ENCODE measurements around the gene TCEA2. TPM values are rescaled to one million over a fixed set of nuclear protein-coding genes. Genes with fewer than 3 reads are reported as not detected.

Gene TCEA2
- total and polyA plus RNA-seq, 9 of the 15 experiments (the other 6 are each of a cell fraction or from before 2014, with no cell fraction given), result 1.4 to 28.7 (median 5.4) TPM

GRCh38 chr20:64095455-64095854 lies 32.5 kb downstream of the TCEA2 start:
- H4K20me1 ChIP-seq (replicated peaks; ENCODE audit: control insufficient read depth, insufficient read depth, low read length), result no peaks in the 10 kb centered on the region
- no peak overlapping the region for H3K27ac ChIP-seq (ENCODE audit: extremely low read depth, low read depth, low read length)
- ATAC-seq (no peak), FAIRE-seq (no peak), DNase-seq (ENCODE audit: extremely low read depth in 1 of 4, low spot score in 3 of 4) (no peak)
- intact Hi-C loops (cut with micrococcal nuclease) (no loop called here), in situ Hi-C loops (cut with MboI) (no loop called here)
- peak; percentile 76 for TF ChIP-seq PKNOX1 (IDR thresholded peaks at IDR 0.05)
- TF ChIP-seq ZBTB7A (IDR thresholded peaks at IDR 0.05; ENCODE audit: borderline replicate concordance, control insufficient read depth, low read depth, low read length), result no peak
- H3K9me3 ChIP-seq (replicated peaks; ENCODE audit: control insufficient read depth, insufficient read depth, low read depth, low read length), result no peaks in the 10 kb centered on the region
- no peaks in the 10 kb centered on the region for H3K36me3 ChIP-seq (ENCODE audit: control insufficient read depth, insufficient read depth, low read length)
- peaks cover 11 to 30% of the 10 kb centered on the region in 2 experiments; a peak in 4 of 5 replicates for H3K27me3 ChIP-seq (ENCODE audit: control insufficient read depth in 2 of 2, insufficient read depth in 2 of 2, low read length in 2 of 2)
- no TSS peak for BruUV-seq (replicated peaks)
- no peaks in the 10 kb centered on the region for H3K79me2 ChIP-seq (ENCODE audit: control insufficient read depth, insufficient read depth, low read length)
- no peak overlapping the region for H3K4me2 ChIP-seq (ENCODE audit: insufficient read depth, low read length)
- no peak overlapping the region for H3K9ac ChIP-seq (ENCODE audit: insufficient read depth in 1 of 2, low read depth in 2 of 2, low read length in 2 of 2)
- H3K9me1 ChIP-seq (ENCODE audit: control insufficient read depth, insufficient read depth, low read length), result no peaks in the 10 kb centered on the region
- H3K4me3 ChIP-seq, result no peak overlapping the region
- peaks cover 0 to 27% of the 10 kb centered on the region in 2 experiments; a peak in 2 of 5 replicates for H3K4me1 ChIP-seq (replicated peaks in 1 of 2; ENCODE audit: control insufficient read depth in 2 of 2, insufficient read depth in 2 of 2, low read length in 2 of 2)
- ChIA-PET POLR2A (no interaction called here), CTCF (ENCODE audit: low intra/inter-chr PET ratio) (no interaction called here)
- WGBS (ENCODE audit: insufficient coverage, low coverage, missing lambda C conversion rate), result 2% methylated on average over 4 of the region's 4 CpGs
- no peak overlapping the region for H2AFZ ChIP-seq (ENCODE audit: low read depth, low read length)

- TF ChIP-seq ELF1 (tag; IDR thresholded peaks at IDR 0.05) (peak; percentile 61), SPI1 (IDR thresholded peaks at IDR 0.05; ENCODE audit: borderline replicate concordance, low read depth, low read length) (0 out of 2 replicates have a peak, but pooled peaks have one; percentile 3)
- TF ChIP-seq, protein P1, sequence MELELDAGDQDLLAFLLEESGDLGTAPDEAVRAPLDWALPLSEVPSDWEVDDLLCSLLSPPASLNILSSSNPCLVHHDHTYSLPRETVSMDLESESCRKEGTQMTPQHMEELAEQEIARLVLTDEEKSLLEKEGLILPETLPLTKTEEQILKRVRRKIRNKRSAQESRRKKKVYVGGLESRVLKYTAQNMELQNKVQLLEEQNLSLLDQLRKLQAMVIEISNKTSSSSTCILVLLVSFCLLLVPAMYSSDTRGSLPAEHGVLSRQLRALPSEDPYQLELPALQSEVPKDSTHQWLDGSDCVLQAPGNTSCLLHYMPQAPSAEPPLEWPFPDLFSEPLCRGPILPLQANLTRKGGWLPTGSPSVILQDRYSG (tag; conservative IDR thresholded peaks at IDR 0.05; ENCODE audit: low read depth), result no peak
- H3K36me3 ChIP-seq (ENCODE audit: control insufficient read depth, insufficient read depth, low read length), result no peaks in the 10 kb centered on the region
- ATAC-seq, result no peak; the same call in 1 of the 3 replicates
- no peak overlapping the region for H3K27ac ChIP-seq (ENCODE audit: extremely low read depth, low read depth, low read length)
- POLR2A ChIA-PET, result interaction anchor here (0.9 kb wide), 1 partner anchor 140 kb away, joined by 3 read pairs; the partner anchor contains the start of gene UCKL1
- H3K4me2 ChIP-seq (ENCODE audit: insufficient read depth, low read length), result no peak overlapping the region
- H3K4me3 ChIP-seq, result no peak overlapping the region
- no peaks in the 10 kb centered on the region for H3K9me1 ChIP-seq (ENCODE audit: control insufficient read depth, insufficient read depth, low read length)
- intact Hi-C loops (cut with micrococcal nuclease) (no loop called here), in situ Hi-C loops (cut with MboI) (no loop called here)
- no peaks in the 10 kb centered on the region for H3K9me3 ChIP-seq (replicated peaks; ENCODE audit: control insufficient read depth, insufficient read depth, low read depth, low read length)
- peaks cover 0 to 27% of the 10 kb centered on the region in 2 experiments; a peak in 2 of 5 replicates for H3K4me1 ChIP-seq (replicated peaks in 1 of 2; ENCODE audit: control insufficient read depth in 2 of 2, insufficient read depth in 2 of 2, low read length in 2 of 2)
- no peaks in the 10 kb centered on the region for H3K79me2 ChIP-seq (ENCODE audit: control insufficient read depth, insufficient read depth, low read length)
- no peak overlapping the region for H2AFZ ChIP-seq (ENCODE audit: low read depth, low read length)
- CTCF ChIA-PET (ENCODE audit: low intra/inter-chr PET ratio), result no interaction called here
- WGBS (ENCODE audit: insufficient coverage, low coverage, missing lambda C conversion rate), result 5% methylated on average over 9 of the region's 11 CpGs
- H4K20me1 ChIP-seq (replicated peaks; ENCODE audit: control insufficient read depth, insufficient read depth, low read length), result no peaks in the 10 kb centered on the region
- peaks cover 14 to 35% of the 10 kb centered on the region in 2 experiments; a peak in 4 of 5 replicates for H3K27me3 ChIP-seq (ENCODE audit: control insufficient read depth in 2 of 2, insufficient read depth in 2 of 2, low read length in 2 of 2)
- no TSS peak for BruUV-seq (replicated peaks)
- FAIRE-seq, result no peak
- no peak overlapping the region for H3K9ac ChIP-seq (ENCODE audit: insufficient read depth in 1 of 2, low read depth in 2 of 2, low read length in 2 of 2)
- DNase-seq (ENCODE audit: extremely low read depth in 1 of 4, low spot score in 3 of 4), result no peak
Measured at GRCh38 chr20:64095927-64096326, 32.9 kb downstream of the TCEA2 start.
